LNCAP (cell line): ENCODE results near the gene COQ9.

Source experiments
- CTCF ChIP-seq: fragments of 450-650 bp; IDR thresholded peaks from 2 replicates; pipeline ENCODE4 v1.5.1; 2017; ENCODE audit warnings: mild to moderate bottlenecking

The COQ9 gene

GRCh38 chr16:57508035-57508425 is 60.8 kb downstream of the COQ9 start:
- TF ChIP-seq CTCF: no peak

GRCh38 chr16:57509231-57509923 is 62.1 kb downstream of the COQ9 start:
- no peak for TF ChIP-seq CTCF

DNA sequence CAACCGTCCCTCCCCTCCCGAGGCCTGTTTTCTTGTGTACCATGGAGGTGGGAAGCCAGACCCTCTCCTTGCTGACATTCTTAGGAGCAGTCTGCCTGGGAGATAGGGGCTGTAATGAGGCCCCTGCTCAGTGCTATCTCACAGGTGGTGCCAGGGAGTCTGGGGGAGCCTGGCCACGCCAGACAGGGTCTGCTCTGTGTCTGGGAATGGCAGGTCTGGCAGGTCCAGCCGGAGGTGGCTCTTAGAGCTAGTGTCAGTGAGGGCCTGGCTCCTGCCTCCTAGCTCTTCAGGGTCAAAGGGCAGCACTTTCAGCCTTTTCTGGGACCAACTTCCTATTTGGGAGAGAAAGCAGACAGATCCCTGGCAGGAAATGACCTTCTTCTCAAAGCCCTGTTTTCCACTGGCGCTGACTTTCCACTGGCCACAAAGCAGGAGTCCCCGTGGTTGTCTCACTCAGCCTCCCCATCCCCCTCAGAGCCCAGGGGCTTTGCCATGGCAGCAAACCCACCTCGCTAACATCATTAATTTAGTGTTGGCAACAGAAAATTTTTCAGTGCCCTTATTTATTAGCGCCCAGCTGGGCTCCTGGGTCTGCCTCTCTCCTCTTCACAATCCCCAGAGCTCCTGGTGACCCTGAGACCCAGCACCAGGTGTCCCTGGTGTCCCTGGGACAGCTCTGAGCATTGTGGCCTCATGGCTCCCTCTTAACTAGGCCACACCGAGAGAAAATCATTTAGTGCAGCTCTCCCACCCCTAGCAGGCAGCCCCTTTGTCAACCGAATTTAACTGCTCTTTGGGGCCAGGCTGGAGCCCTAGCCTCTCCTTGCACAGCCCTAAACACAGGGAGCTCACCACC is 63.0 kb downstream of the COQ9 start:
- TF ChIP-seq CTCF: no peak
